Measurements from ENCODE around the gene EBPL.

GRCh38 chr13:49641801-49642291, 49.4 kb downstream of the EBPL start:
- TF ChIP-seq CTCF (IDR thresholded peaks at IDR 0.05) (no peak), POLR2A (IDR thresholded peaks at IDR 0.05) (no peak)
